Activated T-helper 1 cell treated with Interleukin-2 at 50 U/mL for 16 hours (primary cell): Measurements from ENCODE around the gene CEP170B.
"Not testable (repeated sequence)": the region's sequence is repeated elsewhere in the genome, so short reads cannot be mapped to it uniquely, and the experiment has no call there.

ENCODE experiments used
- DNase-seq: peaks from one replicate; pipeline ENCODE4 v3.0.0-alpha.2; 2020; ENCODE audit warnings: low read depth

Gene CEP170B

GRCh38 chr14:104932676-104933631 is 67.9 kb downstream of the CEP170B start:
- peak; percentile 75 for DNase-seq

GRCh38 chr14:104933746-104934733 is 69.0 kb downstream of the CEP170B start:
- no peak for DNase-seq

GRCh38 chr14:104935026-104935650 is 70.1 kb downstream of the CEP170B start:
- no peak for DNase-seq

- no peak for DNase-seq
Observed at GRCh38 chr14:104935955-104936354, 70.9 kb downstream of the CEP170B start.

GRCh38 chr14:104936361-104937155 is 71.5 kb downstream of the CEP170B start:
- no peak for DNase-seq

- no peak for DNase-seq
Observed at GRCh38 chr14:104937161-104937560, 72.1 kb downstream of the CEP170B start.

GRCh38 chr14:104937694-104938365 is 72.8 kb downstream of the CEP170B start:
- no peak for DNase-seq

- DNase-seq: no peak
Observed at GRCh38 chr14:104938436-104938835, 73.4 kb downstream of the CEP170B start.

GRCh38 chr14:104938960-104939359 is 73.9 kb downstream of the CEP170B start:
- no peak for DNase-seq

GRCh38 chr14:104939666-104940410 is 74.8 kb downstream of the CEP170B start:
- DNase-seq: no peak

- no peak for DNase-seq
Observed at GRCh38 chr14:104940526-104941150, 75.6 kb downstream of the CEP170B start.

GRCh38 chr14:104941508-104942365 is 76.7 kb downstream of the CEP170B start:
- DNase-seq: no peak

GRCh38 chr14:104942586-104942985 is 77.5 kb downstream of the CEP170B start:
- DNase-seq: no peak

- DNase-seq: not testable (repeated sequence)
Observed at GRCh38 chr14:104943216-104944015, 78.3 kb downstream of the CEP170B start.

GRCh38 chr14:104944016-104944308 is 78.9 kb downstream of the CEP170B start:
- DNase-seq: not testable (repeated sequence)

GRCh38 chr14:104944436-104945205 is 79.6 kb downstream of the CEP170B start:
- not testable (repeated sequence) for DNase-seq

- not testable (repeated sequence) for DNase-seq
Observed at GRCh38 chr14:104945266-104945665, 80.2 kb downstream of the CEP170B start.
